GM19193 (cell line): Measurements from ENCODE around the gene PLCB1.

ENCODE experiments used
- POLR2A ChIP-seq: IDR thresholded peaks from 4 replicates; pipeline ENCODE4 v1.6.1; 2011; ENCODE audit not compliant: insufficient read depth, insufficient read length; ENCODE audit errors: extremely low read depth

Gene PLCB1

DNA sequence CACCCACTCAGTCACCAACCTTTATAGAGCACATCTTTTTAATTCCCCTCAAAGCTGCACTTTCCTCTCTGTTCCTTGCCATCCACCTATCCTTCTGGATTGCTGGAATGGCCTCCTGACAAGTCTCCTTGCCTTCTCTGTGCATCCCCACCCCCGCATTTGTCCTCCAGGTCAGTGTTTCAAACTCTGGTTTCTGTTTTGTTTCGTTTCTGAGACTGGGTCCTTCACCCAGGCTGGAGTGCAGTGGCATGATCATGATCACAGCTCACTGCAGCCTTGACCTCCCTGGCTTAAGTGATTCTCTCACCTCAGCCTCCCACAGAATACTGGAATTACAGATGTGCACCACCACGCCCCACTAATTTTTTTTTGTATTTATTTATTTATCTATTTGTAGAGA, 96.2 kb downstream of the PLCB1 start:
- no peak for TF ChIP-seq POLR2A

DNA sequence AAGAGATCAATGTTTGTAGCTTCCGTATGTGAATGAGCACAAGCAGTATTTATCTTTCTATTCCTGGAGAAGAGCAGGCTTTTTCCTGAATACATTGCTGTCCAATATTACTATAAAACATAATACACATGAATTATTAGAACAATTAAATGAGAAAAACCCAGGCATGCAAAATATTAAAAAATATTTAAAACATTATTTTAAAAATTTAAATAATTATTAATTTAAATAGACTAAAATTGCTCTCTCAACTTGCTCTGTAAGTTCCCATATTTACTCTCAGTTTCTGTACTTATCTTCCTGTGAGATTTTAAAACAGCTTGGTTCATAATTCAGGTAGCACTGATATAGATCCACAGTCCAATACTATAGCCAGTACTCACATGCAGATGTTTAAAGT, 97.0 kb downstream of the PLCB1 start:
- TF ChIP-seq POLR2A: no peak

DNA sequence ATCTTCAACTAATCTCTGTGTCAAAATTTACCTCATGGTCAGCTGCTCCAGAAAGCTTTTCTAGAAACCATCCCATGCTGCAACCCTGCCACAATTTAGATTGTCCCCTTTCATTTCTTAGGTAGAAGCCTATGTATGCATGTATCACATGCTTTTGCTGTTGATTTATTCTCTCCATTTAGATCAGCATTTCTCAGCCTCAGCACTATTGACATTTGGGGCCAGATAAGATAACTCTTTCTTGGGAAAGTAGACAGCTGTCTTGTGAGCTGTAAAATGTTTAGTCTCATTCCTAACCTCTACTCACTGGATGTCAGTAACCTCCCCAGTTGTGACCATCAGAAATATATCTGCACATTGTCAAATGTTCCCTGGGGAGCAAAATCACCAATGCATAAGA, 99.0 kb downstream of the PLCB1 start:
- TF ChIP-seq POLR2A: no peak

DNA sequence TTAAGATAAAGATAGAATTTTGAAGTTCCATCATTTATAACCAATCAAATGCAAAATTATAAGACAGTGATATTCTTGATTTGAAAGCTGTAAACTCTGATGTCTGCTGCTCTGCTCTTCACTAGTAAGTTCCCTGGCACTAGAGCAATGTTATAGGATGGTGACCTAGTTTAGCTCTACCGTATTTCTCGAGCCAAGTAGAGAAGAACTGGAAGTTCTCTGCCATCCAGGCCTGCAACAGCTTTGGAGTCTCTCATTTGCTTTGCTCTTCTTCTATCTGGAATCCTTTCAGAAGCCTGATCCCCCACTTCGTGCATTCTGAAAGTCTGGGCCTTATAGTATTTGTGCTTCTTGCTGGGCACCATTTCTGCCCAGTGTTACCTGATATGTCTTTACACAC, 100.3 kb downstream of the PLCB1 start:
- TF ChIP-seq POLR2A: no peak

DNA sequence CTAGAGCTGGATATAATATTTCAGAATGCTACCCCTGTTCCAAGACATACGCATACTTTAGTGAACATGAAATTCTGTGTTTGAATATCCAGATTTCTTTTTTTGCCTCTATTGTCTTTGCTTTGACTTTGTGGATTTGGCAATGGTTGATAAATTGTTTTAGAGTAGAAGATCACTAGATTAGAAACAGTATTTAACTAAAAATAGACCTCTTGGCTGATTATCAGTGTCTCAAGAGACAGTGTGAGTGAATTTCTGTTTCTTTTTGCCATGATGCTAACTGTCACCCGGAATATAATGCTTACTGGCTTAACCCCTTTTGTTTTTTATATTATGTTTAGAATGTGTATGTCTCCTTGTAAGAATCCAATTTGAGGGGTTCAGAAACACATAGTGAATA, 102.5 kb downstream of the PLCB1 start:
- no peak for TF ChIP-seq POLR2A

DNA sequence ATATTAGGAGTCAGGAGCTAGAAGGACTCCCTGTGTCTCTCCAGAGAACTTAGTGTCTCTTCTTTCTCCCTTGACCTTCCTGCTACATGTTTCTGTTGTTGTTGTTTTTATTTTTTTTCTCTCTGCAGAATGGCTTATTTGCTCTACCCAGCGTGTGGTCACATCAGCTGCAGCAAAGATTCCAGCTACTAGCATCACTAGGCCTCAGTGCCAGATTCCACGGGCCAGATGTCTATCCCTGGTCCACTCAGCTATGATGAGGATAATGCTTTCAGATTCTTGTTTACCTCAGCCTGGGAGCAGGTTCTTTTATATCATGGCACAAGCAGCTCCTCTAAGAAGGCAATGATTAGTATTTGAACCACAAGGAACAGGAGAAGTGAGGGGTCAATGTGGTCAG, 110.0 kb downstream of the PLCB1 start:
- TF ChIP-seq POLR2A: no peak

DNA sequence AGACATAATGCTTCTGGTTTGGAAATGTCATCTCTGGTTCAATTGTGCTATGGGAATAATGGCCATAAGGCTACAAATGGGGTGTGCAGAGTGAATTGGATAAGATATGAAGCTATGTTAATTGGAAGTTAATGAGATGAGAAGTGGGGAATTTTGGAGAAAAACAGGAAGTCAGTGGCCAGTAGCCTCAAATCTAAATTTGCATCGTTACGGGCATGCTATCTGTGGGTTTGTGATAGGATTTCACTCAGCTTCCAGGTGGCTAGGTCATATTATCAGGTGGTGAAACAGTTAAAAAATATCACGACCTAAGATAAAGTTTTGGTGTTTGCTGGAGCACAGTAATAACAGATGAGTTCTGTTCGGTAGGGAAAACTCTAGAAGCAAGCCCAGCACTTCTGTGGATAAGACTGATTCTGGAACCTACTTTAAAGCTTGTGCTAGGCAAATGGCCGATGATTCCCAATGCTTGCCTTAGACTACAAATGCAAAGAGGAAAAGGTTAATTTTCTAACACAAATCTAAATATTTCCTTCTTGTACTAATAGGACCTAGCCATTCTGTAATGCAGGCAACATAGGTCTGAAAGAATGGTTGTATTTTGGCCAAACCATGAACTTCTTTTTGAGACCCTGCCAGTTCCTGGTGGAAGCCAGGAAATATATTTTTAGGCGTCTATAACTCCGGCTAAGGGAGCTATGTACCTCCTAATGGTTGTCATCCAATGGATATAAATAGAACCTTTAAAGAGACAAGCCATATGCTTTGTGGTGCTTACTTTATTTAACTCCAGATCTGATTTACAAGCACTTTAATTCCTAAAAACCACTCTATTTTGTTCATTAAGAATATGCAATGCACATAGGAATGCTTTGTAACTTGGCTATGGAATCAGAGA, 111.0 kb downstream of the PLCB1 start:
- TF ChIP-seq POLR2A: no peak

DNA sequence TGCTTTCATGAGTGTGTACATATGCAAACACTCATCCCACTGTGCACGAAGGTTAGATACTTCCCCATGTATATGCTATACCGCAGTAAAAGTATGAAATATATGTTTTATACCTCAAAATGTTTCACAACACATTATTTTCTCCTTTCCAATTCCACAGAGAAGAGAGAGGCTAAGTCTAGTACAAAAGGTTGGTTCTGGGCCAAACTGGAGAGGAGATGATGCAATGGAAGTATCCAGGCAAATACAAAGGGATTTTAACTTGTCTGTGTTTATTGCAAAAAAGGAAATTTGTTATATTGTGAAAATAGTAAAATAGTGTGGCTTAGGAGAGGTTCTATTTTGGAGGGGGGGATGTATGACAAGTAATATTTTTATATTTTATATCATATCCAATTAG, 112.6 kb downstream of the PLCB1 start:
- TF ChIP-seq POLR2A: no peak

DNA sequence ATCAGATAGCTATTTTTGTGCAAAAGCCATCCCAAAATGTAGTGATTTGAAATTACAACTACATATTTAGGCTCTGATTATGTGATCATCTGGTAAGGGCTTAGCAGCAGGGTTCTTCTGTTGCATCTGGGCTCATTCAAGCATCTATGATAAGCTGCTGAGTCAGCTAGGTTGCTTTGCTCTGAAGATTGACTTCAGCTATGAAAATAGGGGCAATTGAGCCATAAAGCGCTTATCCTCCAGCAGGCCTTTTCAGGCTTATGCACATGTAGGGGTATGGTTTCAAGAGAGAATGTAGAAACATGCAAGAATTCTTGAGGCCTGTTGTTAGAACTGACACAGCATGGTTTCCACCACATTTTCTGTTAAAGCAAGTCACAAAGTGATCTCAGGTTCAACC, 114.1 kb downstream of the PLCB1 start:
- no peak for TF ChIP-seq POLR2A

DNA sequence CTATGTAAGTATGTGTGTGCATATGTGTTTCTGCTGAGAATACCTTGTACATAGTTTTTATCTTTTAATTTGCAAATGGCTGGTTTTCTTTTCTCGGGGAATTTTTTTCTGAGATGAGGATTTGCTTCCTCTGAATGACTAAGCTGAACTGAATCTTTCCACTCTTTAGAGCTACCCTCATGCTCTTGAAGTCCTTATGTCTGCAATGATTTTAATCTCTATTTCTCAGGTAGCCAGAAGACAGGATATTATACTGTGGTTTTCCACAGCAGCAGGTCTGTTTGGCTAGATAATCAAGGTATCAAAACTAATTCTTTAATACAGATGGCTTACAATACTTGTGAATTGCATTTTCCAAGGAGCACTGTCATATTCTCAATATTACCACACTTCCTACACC, 114.7 kb downstream of the PLCB1 start:
- no peak for TF ChIP-seq POLR2A

DNA sequence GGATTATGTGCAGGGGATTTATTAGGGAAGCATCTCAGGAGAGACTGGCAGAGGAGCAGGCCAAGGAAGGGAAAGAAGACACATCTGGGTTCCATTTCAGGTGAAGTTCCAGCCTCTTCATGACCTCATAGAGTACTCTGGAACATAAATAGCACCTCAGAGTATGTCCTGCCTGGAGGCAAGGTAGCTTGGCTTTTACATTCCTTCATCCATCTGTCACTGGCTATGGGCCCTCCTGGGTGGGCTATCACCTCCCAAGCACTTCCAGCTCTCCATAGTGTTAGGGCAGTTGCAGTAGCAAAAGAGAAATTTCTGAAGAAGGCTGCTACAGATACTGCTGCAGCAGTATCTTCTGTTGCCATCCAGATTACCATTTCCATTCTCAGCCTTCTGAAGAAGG, 116.0 kb downstream of the PLCB1 start:
- TF ChIP-seq POLR2A: no peak

DNA sequence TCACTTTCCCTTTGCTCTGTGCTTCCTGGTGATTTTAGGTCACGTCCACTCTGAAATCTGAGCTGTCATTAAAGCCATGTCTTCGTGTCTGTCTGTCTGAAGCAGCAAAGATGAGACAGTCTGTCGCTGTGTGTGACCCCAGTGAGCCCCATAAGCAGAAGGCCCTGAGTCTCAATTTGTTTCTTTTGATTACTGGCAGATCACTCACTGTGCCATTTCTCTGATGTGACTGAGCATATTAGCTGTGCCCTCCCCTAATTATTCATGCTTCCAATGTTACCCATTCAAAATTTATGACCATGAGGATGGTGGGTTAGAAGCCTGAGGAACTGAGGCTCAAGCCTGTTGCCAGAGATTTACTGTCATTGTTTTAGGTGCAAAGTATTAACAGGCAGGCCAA, 117.6 kb downstream of the PLCB1 start:
- no peak for TF ChIP-seq POLR2A

DNA sequence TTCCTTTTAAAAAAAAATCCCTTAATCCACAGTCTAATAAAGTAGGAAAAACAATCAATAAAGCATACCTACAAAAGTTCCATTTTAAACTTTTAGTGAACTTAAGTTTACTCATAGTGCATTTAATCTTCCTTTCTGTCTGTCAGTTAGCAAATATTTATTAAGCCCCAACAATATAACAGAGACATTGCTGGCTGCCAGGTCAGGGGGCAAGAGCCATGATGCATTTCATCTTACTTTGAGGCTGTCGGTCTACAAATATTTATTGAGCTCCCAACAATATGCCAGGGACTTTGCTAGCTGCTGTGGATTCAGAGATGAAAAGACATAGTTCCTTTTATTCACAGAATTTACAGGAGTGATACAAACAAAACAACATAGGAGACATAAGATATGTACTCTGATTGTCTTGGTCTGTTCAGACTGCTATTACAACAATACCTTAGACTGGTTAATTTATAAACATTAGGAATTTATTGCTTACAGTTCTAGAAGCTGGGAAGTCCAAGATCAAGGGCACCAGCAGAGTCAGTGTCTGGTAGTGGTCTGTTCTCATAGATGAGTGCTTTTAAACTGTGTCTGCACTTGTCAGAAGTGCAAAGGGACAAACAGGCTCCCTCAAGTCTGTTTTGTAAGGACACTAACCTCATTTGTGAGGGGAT, 118.6 kb downstream of the PLCB1 start:
- TF ChIP-seq POLR2A: no peak

DNA sequence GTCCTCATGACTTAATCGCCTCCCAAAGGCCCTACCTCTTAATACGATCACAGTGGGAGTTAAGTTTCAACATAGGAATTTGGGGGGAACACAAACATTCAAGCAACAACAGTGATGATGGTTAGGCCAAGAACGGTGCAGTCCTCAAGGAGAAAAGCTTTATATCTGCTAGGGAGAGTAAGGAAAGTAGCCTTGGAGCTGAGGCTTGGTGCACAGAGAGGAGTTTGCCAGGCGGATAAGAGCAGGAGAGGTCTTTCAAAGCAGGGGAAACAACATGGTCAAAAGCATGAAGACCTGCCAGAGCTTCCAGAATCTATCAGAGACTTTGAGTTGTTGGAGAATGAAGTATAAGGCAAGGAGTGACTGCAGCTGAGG, 119.1 kb downstream of the PLCB1 start:
- no peak for TF ChIP-seq POLR2A

DNA sequence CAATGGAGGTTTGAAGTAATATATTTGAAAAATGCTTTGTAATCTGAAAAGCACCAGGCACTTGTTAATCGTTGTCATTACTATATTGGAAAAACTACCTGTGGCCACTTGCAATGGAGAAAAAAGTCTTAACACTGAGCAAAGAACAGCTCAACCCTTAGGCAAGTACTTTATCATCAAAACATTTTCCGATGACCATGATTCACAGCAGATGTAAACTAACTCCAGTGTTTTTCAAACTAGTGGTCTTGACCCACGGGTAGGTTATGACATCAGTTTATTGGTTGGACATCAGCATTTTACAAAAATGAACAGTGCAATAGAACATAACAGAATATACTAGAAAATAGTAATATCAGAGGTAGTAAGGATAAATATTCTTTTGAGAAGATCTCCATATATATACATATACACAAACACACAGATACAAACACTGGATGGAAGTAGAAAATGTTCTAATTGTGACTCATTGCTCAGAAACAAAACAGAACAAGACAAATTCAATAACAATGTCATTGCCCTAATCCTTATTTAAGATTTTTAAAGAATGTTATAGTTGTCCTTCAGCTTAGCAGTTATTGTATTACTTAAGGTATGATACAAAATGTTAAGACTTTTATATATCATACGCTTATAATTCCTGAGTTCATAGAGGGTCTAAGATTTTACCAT, 123.0 kb downstream of the PLCB1 start:
- no peak for TF ChIP-seq POLR2A

DNA sequence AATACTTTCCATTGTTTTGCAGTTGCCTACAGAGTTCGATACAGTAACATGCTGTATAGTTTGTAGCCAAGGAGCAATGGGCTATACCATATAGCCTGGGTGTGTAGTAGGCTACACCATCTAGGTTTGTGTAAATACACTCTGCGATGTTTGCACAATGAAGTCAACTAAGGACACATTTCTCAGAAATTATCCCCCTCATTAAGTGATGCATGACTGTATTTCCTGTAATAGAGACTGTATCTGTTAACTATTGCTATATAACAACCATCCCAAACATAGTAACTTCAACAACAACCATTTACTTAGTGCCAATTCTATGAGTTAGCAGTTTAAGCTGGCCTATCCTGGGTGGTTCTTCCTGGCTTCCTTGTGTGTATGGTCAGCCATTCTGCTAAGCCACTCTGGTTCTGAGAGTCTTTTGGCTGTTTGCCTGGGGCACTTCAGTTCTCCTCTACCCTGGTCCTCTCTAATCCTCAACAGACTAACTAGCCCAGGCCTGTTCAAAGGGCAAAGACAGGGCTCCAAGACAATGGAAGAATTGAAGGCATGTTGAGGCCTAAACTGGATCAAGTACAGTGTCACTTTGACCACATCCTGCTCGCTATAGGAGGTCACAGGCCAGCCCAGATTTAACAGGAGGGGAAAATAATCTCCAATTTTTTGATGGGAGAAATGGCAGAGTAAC, 124.0 kb downstream of the PLCB1 start:
- no peak for TF ChIP-seq POLR2A

DNA sequence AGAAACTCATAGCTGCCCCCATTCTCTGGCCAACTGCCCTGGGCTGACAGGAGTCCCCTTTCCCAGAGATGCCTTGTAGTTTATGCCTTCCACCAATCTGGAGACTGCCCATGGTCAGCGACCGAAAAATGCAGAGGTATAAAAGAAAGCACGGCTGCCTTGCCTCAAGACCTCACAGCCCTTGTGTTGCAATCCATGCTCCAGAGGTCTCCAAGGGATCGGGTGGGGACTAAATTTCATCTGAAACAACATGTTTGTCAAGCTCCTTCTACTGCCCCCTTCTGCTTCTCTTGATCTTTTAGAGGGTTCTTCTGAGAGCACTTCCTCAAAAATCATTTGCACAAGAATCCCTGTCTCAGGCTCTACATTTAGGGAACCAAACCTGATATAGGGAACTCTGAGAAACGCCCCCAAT, 128.8 kb downstream of the PLCB1 start:
- no peak for TF ChIP-seq POLR2A
